HG03064 (cell line): ENCODE results near the gene PDK2.

Source experiments
- ATAC-seq: cut with Tn5 transposase; IDR thresholded peaks from one replicate; pipeline ENCODE4 v1.9.1; 2021; ENCODE audit warnings: low read depth; ENCODE audit not compliant: unreplicated experiment

PDK2 gene

DNA sequence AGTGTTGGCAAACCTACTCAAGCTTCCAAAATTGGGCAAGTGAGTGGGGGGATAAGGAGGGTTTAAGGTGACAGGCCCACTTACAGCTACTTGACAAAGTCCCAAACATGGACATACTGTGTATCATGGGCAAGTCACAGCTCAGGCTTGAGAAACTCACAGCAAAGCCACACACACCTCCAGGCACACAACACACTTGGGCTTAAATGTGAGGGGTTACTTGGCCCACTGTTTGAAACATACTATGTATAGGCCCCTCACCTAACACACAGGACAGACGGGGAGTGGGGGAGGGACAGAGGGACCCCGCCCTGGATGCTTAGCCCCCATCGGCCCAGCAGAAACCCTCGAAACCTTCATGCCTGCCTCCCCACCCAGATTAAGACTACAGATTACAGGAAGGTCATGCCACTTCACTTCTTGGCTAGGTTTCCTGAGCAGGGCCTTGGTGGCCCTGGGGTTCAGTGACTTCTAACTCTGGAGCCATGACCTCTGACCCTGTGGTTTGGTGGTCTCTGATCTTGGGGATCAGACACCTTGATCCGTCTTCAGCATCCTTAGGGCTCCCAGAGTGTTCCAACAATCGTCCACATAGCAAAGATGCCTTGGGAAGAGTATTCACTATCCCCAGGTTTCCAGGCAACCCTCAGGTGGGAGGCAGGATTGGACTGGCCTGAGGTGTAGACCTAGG is 37.1 kb downstream of the PDK2 start:
- no peak for ATAC-seq

DNA sequence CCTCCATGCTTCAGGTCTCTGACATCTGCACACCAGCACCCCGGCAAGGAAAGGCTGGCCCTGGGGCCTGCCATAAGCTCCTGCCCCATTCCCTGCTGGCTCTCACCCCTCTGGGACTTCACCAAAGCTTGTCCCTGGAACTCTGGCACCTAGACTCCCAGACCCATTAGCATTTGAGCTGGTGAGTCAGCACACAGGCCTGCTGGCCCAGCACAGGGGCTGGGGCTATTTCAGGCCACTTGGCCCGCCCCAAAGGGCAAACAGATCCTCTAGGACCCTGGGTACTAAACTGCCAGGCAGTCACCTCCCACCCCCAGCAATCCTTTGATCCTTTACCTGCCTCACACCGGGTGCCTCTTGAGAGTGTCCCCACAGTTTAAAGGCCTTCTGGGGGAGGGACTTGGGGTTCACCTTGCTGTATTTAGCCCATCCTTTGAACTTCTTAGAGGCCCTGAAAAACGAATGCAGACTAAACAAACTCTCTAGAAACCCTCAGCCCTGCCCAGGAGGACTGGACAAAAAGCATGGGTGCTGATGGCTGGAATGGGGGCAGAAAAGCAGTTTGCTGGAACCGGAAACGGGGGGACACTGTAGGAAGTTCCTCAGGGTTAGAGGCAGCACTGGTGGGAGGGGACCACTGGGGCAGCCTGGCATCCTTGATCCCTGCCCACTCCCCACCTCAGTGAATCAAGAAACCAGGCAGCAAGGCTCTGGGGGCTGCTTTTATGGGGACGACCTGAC is 38.0 kb downstream of the PDK2 start:
- no peak for ATAC-seq

DNA sequence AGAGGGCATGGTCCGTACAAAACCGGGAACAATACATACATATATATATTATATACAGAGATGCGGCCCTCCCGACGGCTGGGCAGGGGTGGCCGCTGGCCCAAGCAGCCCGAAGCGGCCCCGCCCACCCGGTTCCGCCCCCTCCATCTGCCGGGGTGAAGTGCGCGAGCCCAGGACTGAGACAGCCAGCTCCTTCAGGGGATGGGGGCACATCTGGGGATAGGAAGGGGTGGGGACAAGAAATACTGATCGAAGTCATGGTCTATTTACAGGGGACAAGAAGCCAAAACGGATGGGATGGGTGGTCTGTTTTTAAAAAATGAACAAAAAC is 38.6 kb downstream of the PDK2 start:
- no peak for ATAC-seq

- no peak for ATAC-seq
Observed at GRCh38 chr17:50134206-50135110, 39.3 kb downstream of the PDK2 start.

DNA sequence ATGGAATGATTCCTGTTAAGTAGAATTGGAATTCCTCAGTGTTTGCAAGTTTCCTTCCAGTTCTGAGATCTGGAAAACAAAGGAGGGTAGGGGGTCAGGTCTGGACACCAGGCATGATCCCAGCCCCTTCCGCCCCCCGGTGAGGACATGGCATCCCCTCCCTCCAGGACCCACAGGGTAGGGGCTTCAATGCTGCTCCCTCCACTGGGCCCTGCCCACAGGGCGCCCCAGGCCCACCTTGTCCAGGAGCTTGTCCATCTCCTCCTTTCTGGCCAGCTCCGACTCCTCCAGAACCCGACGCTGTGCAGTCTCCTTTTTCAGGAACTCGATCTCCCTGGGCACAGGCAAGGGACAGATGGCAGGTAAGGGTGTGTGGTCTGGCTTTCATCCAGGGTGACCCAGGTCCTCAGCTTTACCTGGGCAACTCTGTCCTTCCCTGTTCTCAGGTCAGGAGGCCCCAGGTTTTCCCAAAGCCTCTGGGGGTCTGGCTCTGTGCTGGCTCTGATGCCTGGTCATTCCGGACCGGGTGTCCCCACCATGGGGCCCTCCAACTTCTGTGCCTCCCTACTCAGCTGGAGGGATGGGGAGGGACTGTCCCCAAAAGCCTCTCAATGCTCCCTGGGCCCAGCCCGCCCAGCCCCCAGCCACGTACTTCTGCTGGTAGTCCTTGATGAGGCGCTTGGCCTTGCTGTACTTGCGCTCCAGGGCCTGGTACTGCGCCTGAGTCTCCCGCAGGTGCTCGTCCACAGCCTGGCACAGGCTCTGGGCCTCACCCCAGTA is 40.4 kb downstream of the PDK2 start:
- no peak for ATAC-seq

- ATAC-seq = no peak
Observed at GRCh38 chr17:50136096-50136687, 41.0 kb downstream of the PDK2 start.

GRCh38 chr17:50137042-50137441 is 41.9 kb downstream of the PDK2 start:
- ATAC-seq = no peak

DNA sequence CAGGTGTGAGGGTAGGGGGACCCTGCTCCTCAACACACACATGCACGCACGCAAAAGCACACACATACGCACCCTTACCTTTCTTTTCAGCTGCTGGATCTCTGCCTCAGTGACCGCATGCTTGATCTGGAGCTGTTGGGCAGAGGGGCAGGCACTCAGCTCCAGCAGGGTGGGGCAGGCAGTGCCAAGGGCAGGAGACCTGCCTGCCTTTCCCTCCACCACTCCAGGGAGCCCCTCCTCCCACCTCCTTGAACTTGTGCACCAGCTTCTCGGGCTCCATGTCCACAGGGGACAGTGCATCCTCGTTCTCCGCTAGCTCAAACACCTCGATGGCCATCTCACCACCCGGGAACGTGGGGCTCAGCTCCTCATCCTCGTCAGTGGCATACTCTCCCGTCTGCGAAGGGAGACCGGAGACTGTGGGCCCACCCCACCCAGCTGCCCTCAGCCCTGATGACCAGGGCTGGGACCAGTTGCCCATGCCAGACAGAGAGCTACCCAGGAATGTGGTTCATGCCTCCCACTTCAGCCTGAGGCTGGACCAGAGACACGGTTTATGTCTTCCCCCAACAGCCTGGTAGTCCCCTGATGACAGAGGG is 44.1 kb downstream of the PDK2 start:
- no peak for ATAC-seq

- no peak for ATAC-seq
Observed at GRCh38 chr17:50139950-50140885, 45.1 kb downstream of the PDK2 start.

DNA sequence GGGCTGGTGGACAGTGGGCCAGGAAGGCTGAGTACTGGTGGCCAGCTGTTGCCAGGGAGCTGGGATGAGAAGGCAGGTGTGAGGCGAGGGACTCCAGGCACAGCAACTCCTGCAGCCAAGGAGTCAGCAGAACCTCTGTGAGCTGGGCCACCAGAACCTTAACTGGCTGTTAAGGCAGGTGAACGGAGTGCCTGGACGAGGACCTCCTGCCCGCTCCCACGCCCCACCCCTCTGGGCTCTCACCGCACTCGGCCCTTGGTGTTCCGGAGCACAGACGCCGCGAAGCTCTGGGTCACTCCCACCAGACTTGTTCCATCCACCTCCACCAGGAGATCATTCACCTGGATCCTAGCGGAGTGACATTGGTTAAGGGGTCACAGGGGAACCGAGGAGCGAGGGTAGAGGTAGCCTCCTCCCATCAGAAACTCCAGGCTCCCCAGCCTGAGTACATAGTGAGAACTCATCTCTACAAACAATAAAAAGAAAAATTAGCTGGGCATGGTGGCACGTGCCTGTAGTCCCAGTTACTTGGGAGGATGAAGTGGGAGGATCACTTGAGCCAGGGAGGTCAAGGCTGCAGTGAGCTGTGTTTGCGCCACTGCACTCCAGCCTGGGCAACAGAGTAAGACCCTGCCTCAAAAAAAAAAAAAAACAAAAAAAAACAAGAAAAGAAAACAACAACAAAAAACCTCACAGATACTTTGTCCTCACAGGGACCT is 46.0 kb downstream of the PDK2 start:
- no peak for ATAC-seq

- ATAC-seq = no peak
Observed at GRCh38 chr17:50141745-50142110, 46.6 kb downstream of the PDK2 start.

- ATAC-seq = no peak
Observed at GRCh38 chr17:50143461-50144176, 48.5 kb downstream of the PDK2 start.

GRCh38 chr17:50144355-50144754 is 49.2 kb downstream of the PDK2 start:
- ATAC-seq = no peak

- ATAC-seq = no peak
Observed at GRCh38 chr17:50144845-50145531, 49.8 kb downstream of the PDK2 start.

DNA sequence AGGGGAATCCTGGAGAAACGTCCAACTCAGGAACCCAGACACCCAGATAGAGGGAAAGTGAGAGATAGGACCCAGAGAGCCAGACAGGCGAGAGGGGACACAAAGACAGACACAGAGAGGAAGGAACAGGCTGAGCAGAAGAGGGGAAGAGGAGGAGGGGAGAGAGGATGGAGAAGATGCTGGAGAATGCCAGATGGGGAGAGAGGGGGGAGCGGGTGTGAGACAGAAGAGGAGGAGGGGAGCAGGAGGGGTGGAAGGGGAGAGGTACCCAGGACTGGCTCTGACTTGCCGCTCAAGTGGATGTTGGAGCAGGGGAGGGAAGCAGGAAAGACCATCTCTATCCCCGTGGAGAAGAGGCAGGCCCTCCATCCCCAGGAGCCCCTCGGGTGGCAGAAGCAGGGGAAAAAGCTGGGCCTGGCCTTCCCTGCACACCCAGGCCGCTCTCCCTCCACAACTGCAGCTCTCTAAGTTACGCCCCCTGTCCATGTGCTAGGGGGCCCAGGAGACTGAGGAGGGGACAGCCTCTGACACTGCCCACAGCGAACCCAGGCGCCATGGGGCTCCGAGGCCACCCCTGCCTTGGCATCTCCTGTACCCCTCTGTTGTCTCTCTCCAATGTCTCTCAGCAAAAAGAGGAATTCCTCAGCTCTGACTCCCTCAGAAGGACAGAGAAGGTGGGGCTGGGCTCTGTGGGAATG is 50.5 kb downstream of the PDK2 start:
- no peak for ATAC-seq

- no peak for ATAC-seq
Observed at GRCh38 chr17:50146230-50146926, 51.2 kb downstream of the PDK2 start.
